Keratinocyte (primary cell): ENCODE results near the gene PUS7L. TPM values are rescaled to one million over a fixed set of nuclear protein-coding genes. Genes with fewer than 3 reads are reported as not detected.

Source experiments
- DNase-seq: peaks from one replicate; pipeline ENCODE4 v3.0.0-alpha.2; 2011; ENCODE audit warnings: low read depth, missing footprints, low spot score
- FAIRE-seq: peaks from 2 replicates; lab custom pipeline; 2011; peaks lifted over from hg19 to GRCh38; lab: Jason Lieb, UNC
- H2AFZ ChIP-seq: 2 replicates; pipeline ENCODE4 v1.6.0; 2012; ENCODE audit warnings: low read length, control low read depth, inconsistent platforms; ENCODE audit not compliant: control insufficient read depth
- H3K27ac ChIP-seq: 2 replicates; pipeline ENCODE4 v1.5.1; 2011; ENCODE audit warnings: low read length; ENCODE audit not compliant: control insufficient read depth, insufficient read depth
- H3K27me3 ChIP-seq: 3 replicates; pipeline ENCODE4 v1.6.0; 2011; ENCODE audit warnings: low read length; ENCODE audit not compliant: control insufficient read depth, insufficient read depth; ENCODE audit errors: extremely low read depth
- H3K36me3 ChIP-seq, 2 experiments: 2 replicates in 1 of 2; 3 replicates in 1 of 2; pipeline ENCODE4 v1.5.1; 2011; ENCODE audit warnings: low read length in 2 of 2, mild to moderate bottlenecking in 1 of 2; ENCODE audit not compliant: control insufficient read depth in 2 of 2, insufficient read depth in 2 of 2; ENCODE audit errors: extremely low read depth in 1 of 2
- H3K4me1 ChIP-seq: 3 replicates; pipeline ENCODE4 v1.5.1; 2011; ENCODE audit warnings: low read length; ENCODE audit not compliant: control insufficient read depth, insufficient read depth; ENCODE audit errors: extremely low read depth
- H3K4me2 ChIP-seq: 3 replicates; pipeline ENCODE4 v1.6.0; 2011; ENCODE audit warnings: low read depth, low read length; ENCODE audit not compliant: control insufficient read depth, insufficient read depth; ENCODE audit errors: extremely low read depth
- H3K4me3 ChIP-seq, 3 experiments: fragments of 200-600 bp in 1 of 3; sonication (generic) in 1 of 3; 2 replicates in 2 of 3; 3 replicates in 1 of 3; pipeline ENCODE4 v1.5.1; 2011 to 2016; ENCODE audit warnings: low read length in 3 of 3, mild to moderate bottlenecking in 3 of 3, control low read depth in 2 of 3, inconsistent platforms in 1 of 3, low read depth in 1 of 3, mixed read lengths in 1 of 3, mixed run types in 1 of 3, moderate library complexity in 1 of 3; ENCODE audit not compliant: control insufficient read depth in 2 of 3, insufficient read depth in 2 of 3; ENCODE audit errors: extremely low read depth in 1 of 3
- H3K79me2 ChIP-seq: 2 replicates; pipeline ENCODE4 v1.6.0; 2012; ENCODE audit warnings: low read length; ENCODE audit not compliant: control insufficient read depth, insufficient read depth
- H3K9ac ChIP-seq: 3 replicates; pipeline ENCODE4 v1.6.0; 2011; ENCODE audit warnings: low read length; ENCODE audit not compliant: control insufficient read depth, insufficient read depth; ENCODE audit errors: extremely low read depth
- H3K9me1 ChIP-seq: 3 replicates; pipeline ENCODE4 v1.6.0; 2011; ENCODE audit warnings: low read length; ENCODE audit not compliant: control insufficient read depth, insufficient read depth; ENCODE audit errors: extremely low read depth
- H3K9me3 ChIP-seq: 2 replicates; pipeline ENCODE4 v1.5.1; 2012; ENCODE audit warnings: low read depth, low read length; ENCODE audit not compliant: control insufficient read depth
- H4K20me1 ChIP-seq: 3 replicates; pipeline ENCODE4 v1.6.0; 2011; ENCODE audit warnings: low read length; ENCODE audit not compliant: control insufficient read depth, insufficient read depth; ENCODE audit errors: extremely low read depth
- CTCF ChIP-seq, 3 experiments: IDR thresholded peaks in 1 of 3; conservative IDR thresholded peaks in 1 of 3; optimal IDR thresholded peaks in 1 of 3; 2 replicates in 2 of 3; 3 replicates in 1 of 3; pipeline versions ENCODE3 to v1.5.1; 2011; ENCODE audit warnings: low read length in 3 of 3, mild to moderate bottlenecking in 3 of 3, moderate library complexity in 2 of 3, control low read depth in 1 of 3, inconsistent platforms in 1 of 3; ENCODE audit not compliant: insufficient read depth in 2 of 3; ENCODE audit errors: extremely low read depth in 1 of 3
- EZH2 ChIP-seq: IDR thresholded peaks from one replicate; pipeline ENCODE4 v1.6.1; 2012; ENCODE audit warnings: inconsistent platforms, mild to moderate bottlenecking, low read length, moderate library complexity
- dilution Hi-C: fragments of 300-500 bp; cut with MboI; formaldehyde crosslinking; loops from one replicate; pipeline ENCODE4 v1.7.0; 2020; ENCODE audit warnings: low sequenced_read_pairs; ENCODE audit not compliant: extremely low pct_ligation_motif_present
- polyA plus RNA-seq, 5 experiments: library from polyadenylated mRNA; depleted of rRNA in 3 of 5; stranded (reverse) in 3 of 5; stranded (forward) in 1 of 5; unstranded in 1 of 5; fragments of >200 nt; gene quantifications; 1 replicate in 1 of 5; 2 replicates in 3 of 5; 3 replicates in 1 of 5; pipeline versions ENCODE4 v1.2.1 to v1.2.3, GENCODE V29; 2011 to 2012; ENCODE audit warnings: missing spikeins in 2 of 5, low read depth in 1 of 5, low replicate concordance in 1 of 5

Gene PUS7L
- polyA plus RNA-seq, 1 donor (not counting 4 experiments of a cell fraction or from before 2014, with no cell fraction given): 10.8 TPM

- dilution Hi-C loops: no loop called here
- Histone ChIP-seq H3K4me1 (peaks cover 9% of the 10 kb centered on the region), H4K20me1 (no peaks in the 10 kb centered on the region), H3K9me1 (no peaks in the 10 kb centered on the region), H3K9me3 (no peaks in the 10 kb centered on the region), H3K36me3 (peaks cover 7 to 10% of the 10 kb centered on the region in 2 experiments), H3K79me2 (no peaks in the 10 kb centered on the region), H3K4me2 (no peak overlapping the region), H2AFZ (no peak overlapping the region), H3K4me3 (no peak overlapping the region), H3K27me3 (no peaks in the 10 kb centered on the region), H3K9ac (no peak overlapping the region), H3K27ac (no peak overlapping the region)
- no peak for DNase-seq
- TF ChIP-seq CTCF (optimal IDR thresholded peaks at IDR 0.05 in 1 of 3, IDR thresholded peaks at IDR 0.05 in 1 of 3, conservative IDR thresholded peaks at IDR 0.05 in 1 of 3; ENCODE audit: extremely low read depth in 1 of 3, insufficient read depth in 2 of 3, low read length in 3 of 3) (no peak), EZH2 (no peak)
- FAIRE-seq: no peak
Measured at GRCh38 chr12:43736927-43737440, 21.6 kb downstream of the PUS7L start.

GRCh38 chr12:43733687-43734086 is 24.9 kb downstream of the PUS7L start:
- no peak overlapping the region for H3K4me3 ChIP-seq
- TF ChIP-seq EZH2 (no peak), CTCF (optimal IDR thresholded peaks at IDR 0.05 in 1 of 3, IDR thresholded peaks at IDR 0.05 in 1 of 3, conservative IDR thresholded peaks at IDR 0.05 in 1 of 3; ENCODE audit: extremely low read depth in 1 of 3, insufficient read depth in 2 of 3, low read length in 3 of 3) (no peak)
- peak; percentile 79 for FAIRE-seq

More at GRCh38 chr12:43733687-43734086, 24.9 kb downstream of the PUS7L start:
- Histone ChIP-seq H3K27ac (no peak overlapping the region), H3K4me1 (peaks cover 9% of the 10 kb centered on the region), H3K4me2 (no peak overlapping the region), H3K9ac (no peak overlapping the region), H4K20me1 (no peaks in the 10 kb centered on the region), H3K9me3 (no peaks in the 10 kb centered on the region), H3K27me3 (no peaks in the 10 kb centered on the region), H3K9me1 (no peaks in the 10 kb centered on the region), H2AFZ (no peak overlapping the region), H3K79me2 (no peaks in the 10 kb centered on the region), H3K36me3 (peaks cover 9 to 10% of the 10 kb centered on the region in 2 experiments)
- no peak for DNase-seq
- dilution Hi-C loops: no loop called here
